GM21737 (cell line): ENCODE results near the gene EFNA3.
"Not testable (repeated sequence)": the region's sequence is repeated elsewhere in the genome, so short reads cannot be mapped to it uniquely, and the experiment has no call there.

Source experiments
- ATAC-seq: cut with Tn5 transposase; IDR thresholded peaks from one replicate; pipeline ENCODE4 v1.9.1; 2021; ENCODE audit warnings: mild to moderate bottlenecking, moderate library complexity; ENCODE audit not compliant: unreplicated experiment

Gene EFNA3

DNA sequence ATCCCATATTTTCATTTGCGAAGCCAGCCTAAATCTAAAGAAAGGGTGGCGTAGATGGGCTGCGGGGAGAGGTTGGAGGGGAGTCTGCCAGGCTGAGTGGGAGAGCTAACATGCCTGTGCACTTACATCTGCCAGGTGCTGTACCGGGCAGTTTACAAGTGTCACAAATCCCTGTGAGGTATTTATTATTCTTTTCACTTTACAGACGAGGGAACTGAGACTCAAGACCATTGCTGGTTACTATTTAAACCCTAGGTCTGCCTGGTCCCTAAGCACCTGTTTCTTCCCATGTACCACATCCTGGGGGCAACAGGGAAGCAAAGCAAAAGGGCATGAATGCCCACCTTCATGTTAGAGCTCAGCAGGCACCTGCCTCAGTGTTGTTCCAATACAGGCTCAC is 29.7 kb downstream of the EFNA3 start:
- ATAC-seq = no peak

DNA sequence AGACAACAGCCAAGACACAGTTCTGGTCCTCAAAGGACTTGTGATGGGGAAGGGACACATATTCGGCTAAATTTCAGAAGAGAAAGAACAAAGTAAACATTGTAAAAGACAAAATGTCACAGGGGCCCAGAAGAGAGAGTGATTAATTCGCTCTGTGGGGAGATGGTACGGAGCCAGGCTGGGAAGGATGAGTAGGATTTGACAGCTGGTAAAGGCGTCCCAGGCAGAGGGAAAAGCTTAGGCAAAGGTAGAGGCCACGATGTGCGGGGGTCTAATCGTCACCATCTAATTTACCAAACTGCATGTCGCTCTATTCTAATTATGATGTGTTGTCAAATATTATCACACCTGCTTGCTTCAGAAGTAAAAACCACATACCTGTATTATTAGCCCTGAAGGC is 31.7 kb downstream of the EFNA3 start:
- no peak for ATAC-seq

DNA sequence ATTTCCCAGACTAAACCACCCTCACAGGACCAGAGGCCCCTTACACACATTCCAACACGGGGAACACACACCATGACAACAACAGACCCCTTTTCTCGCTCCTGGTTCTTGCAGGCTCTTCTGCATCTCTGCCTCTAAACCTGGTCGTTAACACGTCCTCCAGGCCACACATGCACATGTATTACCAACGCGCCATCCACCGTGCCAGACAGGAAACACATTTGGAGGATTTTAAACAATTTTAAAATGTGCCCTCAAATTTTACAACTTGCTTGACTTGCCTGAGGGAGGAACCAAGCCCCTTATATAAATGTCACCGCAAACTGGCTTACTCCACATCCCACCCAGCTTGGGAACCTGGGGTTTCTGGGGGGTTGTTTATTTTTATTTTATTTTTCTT is 32.2 kb downstream of the EFNA3 start:
- ATAC-seq = no peak

DNA sequence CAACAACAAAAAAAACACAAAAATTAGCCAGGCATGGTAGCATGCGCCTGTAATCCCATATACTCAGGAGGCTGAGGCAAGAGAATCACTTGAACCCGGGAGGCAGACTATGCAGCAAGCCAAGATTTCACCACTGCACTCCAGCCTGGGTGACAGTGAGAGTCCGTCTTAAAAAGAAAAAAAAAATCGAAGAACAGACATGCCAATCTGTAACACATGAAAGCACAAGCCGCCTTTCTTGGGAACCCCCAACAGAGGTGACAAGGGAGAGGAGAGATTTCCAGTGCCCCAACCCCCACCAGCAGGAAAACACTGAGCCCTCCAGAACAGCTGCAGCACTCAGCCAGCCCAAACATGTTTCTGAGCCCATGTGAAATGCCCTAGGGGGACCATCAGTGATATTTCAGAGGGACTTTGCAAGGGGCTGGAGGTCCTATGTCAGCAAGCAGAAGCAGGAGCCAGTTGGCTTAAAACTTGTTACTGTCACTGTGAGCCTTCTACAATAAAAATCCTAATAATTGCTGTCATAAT is 34.9 kb downstream of the EFNA3 start:
- no peak for ATAC-seq

DNA sequence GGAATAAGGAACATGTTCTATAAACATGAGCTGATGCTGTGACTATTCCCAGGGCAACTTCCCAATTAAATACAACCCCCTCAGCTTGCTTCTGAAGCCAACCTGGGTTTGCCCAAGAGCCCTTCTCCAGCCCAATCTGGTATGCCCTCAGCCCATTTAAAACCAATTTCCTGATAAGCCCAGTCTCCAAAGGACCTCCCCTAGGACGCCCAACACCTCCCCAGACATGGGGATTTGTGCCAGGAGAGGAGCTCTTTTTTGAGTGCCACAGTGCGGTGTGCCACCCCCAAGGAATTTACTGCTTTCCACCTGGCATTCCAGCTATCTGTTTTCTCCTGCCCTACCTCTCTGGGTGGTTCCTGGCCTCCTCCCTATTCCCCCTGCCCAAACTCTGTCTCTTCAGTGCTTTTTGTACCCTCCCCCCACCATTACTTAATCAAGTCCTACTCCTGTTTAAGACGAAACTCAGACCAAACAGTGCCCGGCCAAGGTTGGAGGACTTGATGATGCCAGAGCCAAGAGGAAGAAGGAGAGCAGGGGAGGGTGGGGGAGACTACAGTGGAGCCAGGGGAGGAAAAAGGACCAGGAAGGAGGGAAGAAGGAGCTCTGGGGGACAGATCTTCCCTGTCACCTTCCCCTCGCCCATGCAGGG is 37.6 kb downstream of the EFNA3 start:
- no peak for ATAC-seq

DNA sequence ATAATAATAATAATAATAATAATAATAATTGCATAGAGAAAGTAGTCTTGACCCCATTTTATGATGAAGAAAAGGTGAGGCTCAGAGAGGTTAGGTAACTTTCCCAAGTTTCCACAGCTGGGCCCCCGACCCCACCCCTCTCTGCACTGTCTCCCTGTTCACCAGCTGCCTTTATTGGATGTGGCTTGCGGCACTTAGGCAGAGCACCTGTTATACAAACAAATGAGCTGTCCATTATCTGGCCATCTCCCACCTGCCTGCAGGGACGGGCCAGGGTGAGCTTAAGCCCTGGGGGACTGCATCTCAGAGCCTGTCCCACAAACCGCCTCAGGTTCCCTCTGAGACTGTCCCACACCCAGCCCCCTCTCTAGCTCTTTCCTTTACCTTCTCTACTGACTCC is 39.0 kb downstream of the EFNA3 start:
- ATAC-seq = no peak

DNA sequence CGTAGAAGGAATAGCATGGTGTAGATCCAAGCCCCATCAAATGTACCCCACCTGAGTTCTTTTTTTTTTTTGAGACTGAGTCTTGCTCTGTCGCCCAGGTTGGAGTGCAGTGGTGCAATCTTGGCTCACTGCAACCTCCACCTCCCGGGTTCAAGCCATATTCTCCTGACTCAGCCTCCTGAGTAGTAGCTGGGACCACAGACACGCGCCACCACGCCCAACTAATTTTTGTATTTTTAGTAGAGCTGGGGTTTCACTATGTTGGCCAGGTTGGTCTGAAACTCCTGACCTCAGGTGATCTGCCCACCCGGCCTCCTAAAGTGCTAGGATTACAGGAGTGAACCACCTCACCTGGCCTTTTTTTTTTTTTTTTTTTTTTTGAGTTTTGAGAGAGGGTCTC is 39.5 kb downstream of the EFNA3 start:
- not testable (repeated sequence) for ATAC-seq

DNA sequence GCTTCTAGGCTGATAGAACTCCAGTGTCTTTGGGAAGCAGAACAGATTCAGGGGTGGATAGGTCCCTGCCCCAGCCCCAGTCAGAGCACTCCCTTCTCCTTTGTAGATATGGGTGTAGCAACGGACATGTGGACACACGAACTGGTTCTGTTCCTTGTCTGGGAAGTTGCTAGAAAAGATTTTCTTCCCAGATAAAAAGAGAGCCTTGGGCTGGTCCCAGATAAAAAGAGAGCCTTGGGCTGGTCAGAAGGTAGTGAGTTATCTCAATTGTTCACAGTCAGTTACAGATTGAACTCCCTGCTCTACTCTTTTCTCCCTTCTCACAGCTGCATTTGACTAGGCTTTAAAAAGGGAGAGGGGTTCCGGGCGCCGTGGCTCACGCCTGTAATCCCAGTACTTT is 41.6 kb downstream of the EFNA3 start:
- ATAC-seq = no peak

DNA sequence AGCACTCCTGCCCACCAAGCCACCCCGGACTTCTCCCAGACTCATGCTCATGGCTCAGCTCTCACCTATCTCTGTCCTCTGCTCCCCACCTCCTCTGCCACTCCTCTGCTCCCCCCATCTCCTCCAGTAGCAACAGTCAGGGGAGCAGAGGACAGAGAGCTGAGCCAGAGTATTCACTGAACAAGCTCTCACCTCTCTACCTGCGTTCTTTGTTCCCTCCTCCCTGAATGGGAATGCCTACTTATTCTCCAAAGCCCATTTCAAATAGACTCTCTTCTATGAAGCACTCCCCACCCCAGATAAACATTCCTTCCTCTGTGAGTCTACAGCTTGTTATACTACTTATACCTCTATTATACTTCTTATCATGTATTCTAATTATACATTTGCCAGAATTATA is 42.6 kb downstream of the EFNA3 start:
- ATAC-seq = no peak

DNA sequence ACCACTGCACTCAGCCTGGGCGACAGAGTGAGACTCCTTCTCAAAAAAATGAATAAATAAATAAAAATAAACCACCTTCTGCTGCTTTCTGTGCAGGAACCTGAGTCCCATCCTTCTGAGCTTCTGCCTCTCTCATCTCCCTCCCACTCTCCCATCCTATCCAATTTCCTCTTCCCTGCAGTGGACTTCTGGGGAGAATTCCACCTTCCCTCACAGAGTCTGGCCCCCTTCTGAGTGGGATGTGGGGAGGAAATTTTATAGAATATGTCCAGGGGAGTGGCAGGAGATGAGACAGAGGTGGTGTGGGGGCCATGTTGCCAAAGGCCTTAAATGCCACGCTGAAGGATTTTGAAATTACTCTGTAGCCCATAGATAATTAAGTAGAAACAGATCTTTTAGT is 43.7 kb downstream of the EFNA3 start:
- no peak for ATAC-seq

DNA sequence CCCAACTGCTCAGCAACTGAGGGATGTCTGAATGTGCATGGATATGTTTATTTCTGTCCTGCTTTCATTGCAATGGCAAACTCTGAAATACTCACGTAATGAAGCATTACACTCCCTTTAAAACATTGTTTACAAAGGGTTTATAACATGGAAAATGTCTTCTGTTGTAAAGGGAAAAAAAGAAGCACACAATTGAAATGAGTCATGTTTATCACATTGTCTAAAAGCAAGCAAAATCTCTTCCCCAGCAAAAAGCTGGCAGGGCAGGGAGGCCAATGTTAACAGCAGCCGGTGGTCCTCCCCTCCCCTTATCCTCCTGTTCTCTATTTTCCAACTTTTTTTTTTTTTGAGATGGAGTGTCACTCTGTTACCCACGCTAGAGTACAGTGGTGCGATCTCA is 45.2 kb downstream of the EFNA3 start:
- ATAC-seq = no peak

DNA sequence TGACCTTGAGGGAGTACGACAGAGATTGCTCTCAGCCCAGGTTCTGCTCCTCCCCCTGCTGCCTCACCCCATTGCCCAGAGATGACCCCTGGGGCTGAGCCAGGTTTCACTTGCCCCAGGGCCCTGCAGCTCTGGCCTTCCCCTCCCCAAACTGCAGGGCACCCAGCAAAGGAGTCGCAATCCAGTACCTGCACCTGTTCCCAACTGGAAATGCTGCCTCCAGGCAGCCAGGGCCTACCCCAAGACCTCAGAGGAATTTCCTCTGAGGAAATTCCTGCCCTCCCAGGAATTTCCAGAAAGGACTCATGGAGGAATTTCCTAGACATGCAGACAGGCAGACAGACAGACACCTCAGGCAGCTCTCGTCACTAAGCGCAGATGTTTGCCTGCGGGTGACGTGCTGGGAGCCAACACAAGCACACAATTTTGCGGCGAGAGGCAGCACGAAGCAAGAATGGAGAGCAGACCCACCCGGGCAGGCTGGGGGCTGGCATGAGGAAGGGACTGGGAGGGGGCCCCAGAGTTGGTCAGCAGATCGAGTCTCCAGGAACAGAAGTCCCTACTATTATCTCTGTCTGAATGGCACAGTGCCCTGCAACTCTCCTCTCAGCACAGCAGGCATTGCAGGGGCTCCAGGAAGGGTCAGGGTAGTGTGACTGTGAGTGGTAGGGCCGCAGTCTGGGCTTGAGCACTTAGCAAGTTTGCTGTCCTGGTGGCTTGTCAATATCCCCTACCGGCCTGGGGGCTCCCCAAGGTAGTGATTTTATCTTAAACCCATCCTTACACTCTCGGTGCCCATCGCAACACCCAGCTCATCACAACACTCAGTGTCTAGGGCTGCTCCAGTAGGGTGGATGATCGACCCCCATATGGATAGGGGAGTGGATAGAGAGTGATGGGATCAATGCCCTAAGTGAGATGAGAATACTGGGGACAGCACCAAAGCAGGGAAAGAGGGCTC is 46.1 kb downstream of the EFNA3 start:
- no peak for ATAC-seq

DNA sequence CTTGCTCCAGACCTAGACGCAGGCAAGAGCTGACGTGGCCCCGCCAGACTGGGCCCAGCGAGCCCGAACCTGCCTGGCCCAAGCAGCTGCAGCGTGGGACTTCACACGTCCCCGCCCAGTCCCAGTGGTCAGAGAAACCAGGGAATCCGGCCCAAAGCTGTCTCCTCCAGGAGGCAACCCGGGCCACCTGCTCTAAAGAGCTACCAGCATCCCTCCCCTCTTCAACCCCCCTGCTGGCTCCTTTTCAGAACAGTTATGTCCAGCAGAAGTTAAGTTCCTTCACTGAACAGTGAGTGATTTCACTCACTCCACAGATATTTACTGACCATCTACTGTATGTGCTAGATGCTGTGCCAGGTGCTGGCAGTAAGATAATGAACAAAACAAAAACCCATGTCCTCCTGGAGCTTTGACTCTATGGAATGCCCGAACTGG is 46.9 kb downstream of the EFNA3 start:
- ATAC-seq = no peak

DNA sequence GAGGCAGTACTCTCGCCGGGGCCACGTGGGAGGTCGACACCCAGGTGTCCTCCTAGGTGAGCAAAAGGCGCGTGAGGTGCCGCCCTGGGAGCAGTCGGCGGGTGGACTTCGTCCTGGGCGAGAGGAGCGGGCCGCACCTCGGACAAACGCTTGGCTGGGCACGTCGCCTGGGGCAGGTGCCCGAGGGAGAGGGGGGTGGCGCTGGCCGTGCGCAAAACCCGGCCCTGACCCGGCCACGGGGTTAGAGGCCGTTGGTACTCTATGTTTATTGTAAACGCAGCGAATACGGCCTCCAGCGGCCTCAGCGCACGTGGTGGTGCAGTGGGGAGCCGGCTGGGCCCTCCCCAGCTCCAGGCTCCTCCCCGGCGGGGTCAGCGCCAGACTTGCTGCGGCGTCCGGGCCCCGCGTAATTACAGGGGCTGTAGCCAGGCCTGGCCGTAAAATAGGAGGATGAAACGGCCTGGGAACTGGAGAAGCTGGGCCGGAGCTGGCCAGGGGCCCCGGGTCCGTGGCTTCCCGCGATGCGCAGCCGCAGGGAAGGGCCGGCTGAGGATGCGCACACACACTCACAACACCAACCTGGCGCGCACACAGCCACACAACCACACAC is 47.4 kb downstream of the EFNA3 start:
- no peak for ATAC-seq

DNA sequence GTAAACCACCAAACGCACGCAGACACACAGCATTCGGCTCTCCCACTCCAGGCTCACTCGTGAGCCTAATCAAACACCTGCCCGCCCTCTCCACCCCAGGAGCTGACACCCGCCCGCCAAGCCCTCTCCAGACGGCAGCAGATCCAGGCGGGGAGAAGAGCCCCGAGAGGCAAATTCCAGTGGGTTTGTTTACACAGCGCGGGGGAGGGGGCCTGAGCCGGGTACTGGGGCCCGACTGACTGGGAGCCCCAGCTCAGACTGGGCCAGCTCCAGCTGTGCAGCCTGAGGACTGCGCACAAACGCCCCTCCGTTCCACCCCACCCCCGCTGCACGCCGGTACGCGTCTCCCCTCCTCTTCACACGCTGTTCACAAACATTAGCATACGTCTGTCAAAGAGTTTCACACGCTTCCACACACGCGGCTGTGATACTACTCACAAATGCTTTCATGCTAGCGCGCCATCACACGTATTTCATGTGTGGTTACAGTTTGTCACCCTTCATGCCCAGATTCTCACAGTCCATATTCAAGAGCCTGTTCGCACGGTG is 48.0 kb downstream of the EFNA3 start:
- no peak for ATAC-seq

DNA sequence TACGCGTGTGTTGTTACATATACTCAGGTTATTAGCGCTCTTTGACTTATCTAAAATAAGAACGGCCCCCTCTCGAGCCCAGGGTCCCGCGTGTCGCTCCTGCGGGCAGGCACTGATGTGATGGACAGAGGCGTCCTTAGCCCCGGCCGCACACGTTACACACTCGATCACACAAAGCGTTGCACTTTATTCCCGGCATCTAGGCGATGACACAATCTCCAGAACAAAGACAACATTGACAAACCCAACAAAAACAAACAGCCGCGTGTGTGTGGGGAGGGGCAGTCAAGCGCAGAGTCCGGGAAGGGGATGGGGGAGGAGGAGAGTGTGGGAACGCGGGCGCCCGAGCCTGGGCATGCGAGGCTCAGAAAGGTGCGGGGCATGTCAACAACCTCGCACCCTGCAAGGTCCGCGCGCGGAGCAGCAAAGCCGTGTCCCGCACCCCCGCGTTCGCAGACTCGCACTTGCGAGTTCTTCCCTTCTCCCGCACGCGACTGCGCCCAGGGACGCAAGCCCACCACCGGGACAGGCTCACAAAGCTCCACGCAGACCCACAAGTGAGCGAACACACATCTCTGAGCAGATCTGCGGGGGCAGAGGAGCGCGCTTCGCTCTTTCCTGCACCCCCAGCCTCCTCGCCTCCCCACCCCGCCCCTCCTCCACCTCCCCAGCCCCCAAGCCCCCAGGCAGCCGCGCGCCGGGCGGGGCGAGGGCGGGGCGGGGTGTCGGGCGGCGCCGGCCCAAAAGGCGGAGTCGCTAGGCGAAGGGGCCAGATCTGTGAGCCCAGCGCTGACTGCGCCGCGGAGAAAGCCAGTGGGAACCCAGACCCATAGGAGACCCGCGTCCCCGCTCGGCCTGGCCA is 48.7 kb downstream of the EFNA3 start, which contains the start of gene EFNA1:
EFNA1 (plus strand) TSS at position 772 of the 862 bp plus-strand sequence. CDS start 102 bp downstream, outside the sequence.
- no peak for ATAC-seq

DNA sequence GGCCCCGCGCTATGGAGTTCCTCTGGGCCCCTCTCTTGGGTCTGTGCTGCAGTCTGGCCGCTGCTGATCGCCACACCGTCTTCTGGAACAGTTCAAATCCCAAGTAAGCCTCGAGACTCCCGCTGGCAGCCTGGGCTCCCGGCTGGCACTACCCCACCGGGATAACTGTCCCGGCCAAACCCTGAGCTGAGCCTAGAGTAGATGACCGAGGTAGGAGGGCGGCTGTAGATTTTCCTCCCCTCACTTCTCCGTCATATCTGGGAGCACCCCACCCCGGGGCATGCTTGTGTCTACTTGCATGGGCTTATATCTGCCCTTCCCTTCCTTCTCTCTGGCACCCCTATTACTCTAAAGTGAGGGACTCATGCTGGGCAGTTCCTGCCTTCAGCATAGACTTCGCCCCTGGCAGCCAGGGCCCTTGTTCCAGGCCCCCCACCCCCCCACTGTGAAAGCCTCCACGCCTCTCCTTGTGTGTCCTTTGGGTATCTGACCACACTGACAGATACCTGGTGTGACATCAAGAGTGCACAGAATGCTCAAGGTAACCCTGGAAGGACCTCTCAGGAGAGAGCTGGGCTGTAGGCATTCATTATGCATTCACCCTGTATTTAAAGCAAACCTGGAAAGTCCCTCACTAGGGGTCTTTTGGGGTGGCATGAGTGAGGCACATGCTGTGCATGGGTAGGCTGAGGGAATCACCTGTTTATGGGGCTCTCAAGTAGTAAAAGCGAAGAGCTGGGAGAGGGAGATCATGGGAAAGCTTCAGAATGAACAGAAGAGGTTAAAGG is 49.5 kb downstream of the EFNA3 start:
- ATAC-seq = no peak

DNA sequence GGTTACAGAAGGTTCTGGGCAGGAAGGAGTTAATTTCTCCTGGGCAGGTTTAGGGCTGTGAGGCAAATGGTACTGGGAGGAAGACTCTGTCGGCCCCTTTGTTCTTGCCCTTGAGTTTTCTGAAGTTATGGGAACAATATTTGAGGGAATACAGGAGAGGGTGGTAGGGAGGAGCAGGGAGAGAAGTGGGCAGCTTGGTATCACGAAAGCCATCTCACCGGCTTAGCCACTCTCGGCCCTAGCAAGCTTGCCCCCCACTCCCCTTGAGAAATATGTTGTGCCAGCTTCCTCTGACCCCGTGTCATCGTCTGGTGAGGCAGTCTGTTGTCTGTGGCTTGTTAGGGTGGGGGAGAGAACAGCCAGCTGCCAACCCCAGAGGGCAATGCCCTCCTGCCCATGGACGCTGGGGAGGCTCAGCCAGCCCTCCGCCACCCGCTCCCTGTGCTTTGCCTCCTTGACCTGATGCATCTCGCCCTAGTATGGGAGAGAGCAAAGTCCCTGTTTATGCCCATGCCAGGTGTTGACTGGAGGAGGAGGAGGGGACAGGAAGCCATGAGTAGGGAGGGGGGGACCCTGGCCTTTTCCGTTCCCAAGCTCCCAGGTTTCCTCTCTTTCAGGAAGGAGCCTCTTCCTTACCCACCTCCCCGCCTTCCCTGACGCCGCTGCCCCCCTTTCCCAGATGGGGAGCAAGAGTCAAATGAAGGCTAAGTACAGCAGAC is 50.3 kb downstream of the EFNA3 start:
- no peak for ATAC-seq
